Ovary (tissue), 3 donors: ENCODE data around the gene PRKCSH.

Experiments
- EP300 ChIP-seq: sonication (generic); formaldehyde crosslinking; IDR thresholded peaks from one replicate; pipeline ENCODE4 v1.6.1; 2017; ENCODE audit warnings: antibody characterized with exemption
- TF ChIP-seq, protein P1 (sequence below), 3 donors: fragments of 450-650 bp in 2 of 3; fragments of 200-600 bp in 1 of 3; IDR thresholded peaks; one replicate each; pipeline versions ENCODE4 v1.5.1 to v1.8.0; 2016 to 2022; ENCODE audit warnings: antibody characterized with exemption in 3 of 3, mild to moderate bottlenecking in 1 of 3
- donor health status: DM: no; HTN: no; CAD: no.

DNA sequence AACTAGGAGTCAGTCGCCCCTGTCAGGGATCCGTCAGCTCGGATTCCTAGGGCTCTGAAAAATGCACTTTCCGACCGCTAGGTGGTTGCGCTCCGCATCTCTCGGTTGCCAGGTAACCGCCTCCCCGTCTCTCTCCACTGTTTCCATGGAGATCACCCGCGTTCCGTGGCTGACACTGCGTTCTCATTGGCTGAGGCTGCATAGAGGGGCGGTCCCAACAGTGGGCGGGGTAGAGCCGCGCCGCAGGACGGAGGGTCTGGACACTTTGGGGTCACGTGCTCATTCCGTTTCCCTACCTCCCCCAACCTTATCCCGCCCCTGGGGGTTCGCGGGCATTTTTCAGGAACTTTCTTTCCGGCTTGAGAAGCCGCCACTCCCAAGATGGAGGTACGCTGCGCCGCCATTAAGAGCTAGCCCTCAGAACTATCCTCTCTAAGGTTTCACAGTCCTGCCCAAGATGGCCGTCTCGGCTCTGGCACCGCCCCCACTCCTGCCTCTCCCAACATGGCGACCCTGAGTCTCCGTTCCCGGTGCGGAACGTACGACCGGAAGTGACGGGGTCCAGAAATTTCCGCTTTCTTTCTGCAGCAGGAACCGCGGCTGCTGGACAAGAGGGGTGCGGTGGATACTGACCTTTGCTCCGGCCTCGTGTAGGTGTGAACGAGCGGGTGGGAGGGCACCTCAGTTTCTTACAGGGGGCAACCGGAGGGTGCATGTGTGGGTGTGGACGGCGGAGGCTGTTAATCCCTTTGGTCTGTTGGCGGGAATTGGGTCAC lies at the start of gene PRKCSH, which contains the start of gene ODAD3:
- TF ChIP-seq, protein P1, sequence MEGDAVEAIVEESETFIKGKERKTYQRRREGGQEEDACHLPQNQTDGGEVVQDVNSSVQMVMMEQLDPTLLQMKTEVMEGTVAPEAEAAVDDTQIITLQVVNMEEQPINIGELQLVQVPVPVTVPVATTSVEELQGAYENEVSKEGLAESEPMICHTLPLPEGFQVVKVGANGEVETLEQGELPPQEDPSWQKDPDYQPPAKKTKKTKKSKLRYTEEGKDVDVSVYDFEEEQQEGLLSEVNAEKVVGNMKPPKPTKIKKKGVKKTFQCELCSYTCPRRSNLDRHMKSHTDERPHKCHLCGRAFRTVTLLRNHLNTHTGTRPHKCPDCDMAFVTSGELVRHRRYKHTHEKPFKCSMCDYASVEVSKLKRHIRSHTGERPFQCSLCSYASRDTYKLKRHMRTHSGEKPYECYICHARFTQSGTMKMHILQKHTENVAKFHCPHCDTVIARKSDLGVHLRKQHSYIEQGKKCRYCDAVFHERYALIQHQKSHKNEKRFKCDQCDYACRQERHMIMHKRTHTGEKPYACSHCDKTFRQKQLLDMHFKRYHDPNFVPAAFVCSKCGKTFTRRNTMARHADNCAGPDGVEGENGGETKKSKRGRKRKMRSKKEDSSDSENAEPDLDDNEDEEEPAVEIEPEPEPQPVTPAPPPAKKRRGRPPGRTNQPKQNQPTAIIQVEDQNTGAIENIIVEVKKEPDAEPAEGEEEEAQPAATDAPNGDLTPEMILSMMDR (IDR thresholded peaks at IDR 0.05), result peak; percentile 87 to 98 (median 97)
- no peak for TF ChIP-seq EP300
